Suppressor macrophage treated with lipopolysaccharide for 4 hours (primary cell): ENCODE data around the gene LARGE2.

Source experiments
- DNase-seq: peaks from one replicate; pipeline ENCODE4 v3.0.0-alpha.2; 2020

LARGE2 gene

DNA sequence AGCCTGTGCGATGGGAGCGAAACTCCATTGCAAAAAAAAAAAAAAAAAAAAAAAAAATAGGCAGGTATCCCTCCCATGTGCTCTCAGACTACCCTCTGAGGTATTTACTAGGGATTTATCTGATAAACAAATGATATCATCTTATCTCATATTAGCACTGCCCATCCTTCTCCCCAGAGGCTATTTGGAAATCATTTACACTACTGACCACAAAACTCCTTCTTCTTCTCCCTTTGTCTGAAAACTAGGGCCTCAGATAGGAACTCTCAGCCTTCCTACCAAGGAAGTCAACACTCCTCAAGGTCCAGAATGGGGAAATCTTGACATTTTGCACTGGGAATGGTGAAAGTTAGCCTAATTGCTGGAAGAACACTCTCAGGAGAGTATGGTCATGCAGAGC, 46.4 kb downstream of the LARGE2 start:
- no peak for DNase-seq

DNA sequence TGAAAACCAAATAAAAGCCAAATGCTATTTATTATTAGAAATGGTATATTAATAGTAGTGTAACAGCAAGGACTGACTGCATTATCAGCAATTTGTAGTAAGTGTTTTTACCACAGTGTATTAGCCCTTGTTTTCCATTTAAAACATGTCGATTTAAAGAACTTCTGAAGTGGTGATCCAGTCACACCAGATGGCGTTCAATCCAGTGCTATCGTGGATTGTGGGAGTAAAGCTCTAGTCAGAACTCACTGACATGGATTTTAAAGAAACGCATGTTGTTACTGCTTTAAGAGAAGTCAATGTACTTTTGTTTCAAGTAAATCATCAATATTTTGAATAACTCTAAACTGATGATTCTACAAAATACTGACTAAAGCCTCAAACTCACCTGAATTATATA, 51.1 kb downstream of the LARGE2 start:
- no peak for DNase-seq

DNA sequence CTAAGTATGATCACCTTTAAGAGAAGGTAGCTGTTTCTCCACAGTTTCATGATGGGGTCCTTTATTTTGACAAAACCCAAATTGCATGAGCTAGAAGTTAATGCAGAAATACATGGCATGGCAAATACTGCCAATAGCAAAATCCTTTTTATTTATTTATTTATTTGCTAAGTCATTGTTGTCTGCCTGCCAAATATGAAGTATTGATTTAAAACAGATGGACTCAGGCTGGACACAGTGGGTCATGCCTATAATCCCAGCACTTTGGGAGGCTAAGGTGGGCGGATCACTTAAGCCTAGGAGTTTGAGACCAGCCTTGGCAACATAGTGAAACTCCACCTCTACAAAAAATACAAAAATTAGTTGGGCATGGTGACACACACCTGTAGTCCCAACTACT, 52.4 kb downstream of the LARGE2 start:
- no peak for DNase-seq
